Stimulated activated CD4-positive, alpha-beta T cell treated with anti-CD3 and anti-CD28 coated beads, Interleukin-4, amount 100 ng/mL, for 4 hours (primary cell): ENCODE measurements around the gene ORAI3.
A peak's percentile ranks its signal among the peaks of the same experiment; 100 is the strongest.
"Not testable (repeated sequence)": the region's sequence is repeated elsewhere in the genome, so short reads cannot be mapped to it uniquely, and the experiment has no call there.

Experiments
- DNase-seq, 2 experiments: peaks; one replicate each; pipeline ENCODE4 v3.0.0-alpha.2; 2020

Gene ORAI3

DNA sequence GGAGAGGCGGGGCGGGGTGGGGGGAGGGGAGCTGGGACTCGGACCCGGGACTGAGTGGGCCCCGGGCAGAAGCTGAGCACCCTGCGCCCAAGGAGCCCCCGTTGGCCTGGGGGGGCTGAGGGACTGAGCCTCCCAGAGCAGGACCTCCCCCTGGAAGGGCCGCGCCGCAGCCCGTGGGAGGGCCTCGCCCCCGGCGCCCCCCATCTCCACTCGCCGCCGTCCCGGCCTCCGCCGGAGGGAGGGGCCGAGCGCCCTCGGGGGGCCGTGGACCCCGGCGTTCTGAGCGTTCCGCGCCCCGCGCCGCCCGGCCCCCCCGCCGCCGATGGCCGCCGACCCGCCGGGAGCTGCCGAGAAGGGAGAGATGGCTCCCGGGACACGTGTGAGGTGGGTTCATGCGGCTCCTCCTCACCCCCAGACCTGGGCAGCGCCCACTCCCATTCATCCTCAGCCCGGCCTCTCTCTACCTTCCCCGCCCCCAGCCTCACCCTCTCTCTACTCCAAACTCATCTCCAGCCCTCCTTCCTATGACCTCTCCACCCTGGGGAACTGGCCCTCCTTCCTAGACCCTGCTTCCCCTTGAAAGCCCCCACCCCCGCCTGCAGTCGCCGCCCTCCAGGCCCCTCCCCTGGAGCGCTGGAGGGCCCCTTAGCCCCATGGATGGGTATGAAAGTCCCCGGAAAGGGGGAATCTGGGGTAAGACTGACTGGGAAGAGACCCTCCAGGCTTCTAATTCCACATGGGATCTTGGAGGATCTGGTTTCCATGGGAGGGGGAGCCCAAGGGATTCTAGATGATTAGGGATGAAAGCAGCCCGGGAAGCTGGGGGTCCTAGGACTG lies 24.6 kb upstream of the ORAI3 start:
- DNase-seq, result peak in 1 of 2 experiments; percentile 16

DNA sequence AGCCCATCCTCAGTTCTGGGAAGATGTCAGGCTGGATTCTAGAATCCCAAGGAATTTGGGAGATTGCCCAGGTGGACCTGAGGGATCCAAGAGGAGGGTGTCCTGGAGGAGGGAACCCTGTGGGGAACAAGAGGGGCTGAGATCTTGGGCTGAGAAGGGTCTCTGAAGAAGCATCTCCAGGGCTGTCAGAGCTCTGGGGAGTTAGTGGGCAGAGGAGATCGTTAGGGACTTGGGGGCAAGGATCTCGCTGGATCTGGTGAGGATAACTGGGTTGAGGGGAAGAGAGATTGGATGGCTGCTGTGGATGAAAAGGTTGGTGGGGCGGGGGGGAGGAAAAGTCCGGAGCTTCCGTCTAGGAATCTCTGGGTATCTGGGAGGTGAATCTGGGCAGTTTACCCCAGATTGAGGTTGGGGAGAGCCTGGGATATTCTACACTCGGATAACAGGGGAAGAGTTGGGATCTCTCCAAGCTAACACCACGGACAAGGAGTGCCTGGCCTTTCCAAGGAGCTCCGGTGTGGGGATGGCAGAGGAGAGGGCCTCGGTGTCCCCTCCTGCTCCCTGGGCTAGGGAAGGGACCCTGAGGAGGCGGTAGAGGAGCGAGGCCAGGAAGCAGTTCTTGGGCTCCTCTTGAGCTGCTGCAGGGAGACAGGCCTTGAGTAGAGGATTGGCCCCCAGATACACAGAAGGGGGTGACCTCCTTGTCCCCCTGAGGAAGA lies 23.8 kb upstream of the ORAI3 start:
- DNase-seq, result no peak

DNA sequence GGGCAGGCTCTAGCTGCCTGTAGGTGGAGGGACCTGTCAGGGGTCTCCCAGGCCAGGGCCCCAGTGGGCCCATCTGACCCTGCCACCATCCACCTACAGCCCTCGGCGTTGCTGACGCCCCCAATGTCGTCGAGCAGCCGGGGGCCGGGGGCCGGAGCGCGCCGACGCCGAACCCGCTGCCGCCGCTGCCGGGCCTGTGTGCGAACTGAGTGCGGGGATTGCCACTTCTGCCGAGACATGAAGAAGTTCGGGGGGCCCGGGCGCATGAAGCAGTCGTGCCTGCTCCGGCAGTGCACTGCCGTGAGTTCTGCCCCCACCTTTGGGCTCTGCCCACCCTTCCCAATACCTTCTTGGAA lies 23.3 kb upstream of the ORAI3 start:
- DNase-seq, result no peak

DNA sequence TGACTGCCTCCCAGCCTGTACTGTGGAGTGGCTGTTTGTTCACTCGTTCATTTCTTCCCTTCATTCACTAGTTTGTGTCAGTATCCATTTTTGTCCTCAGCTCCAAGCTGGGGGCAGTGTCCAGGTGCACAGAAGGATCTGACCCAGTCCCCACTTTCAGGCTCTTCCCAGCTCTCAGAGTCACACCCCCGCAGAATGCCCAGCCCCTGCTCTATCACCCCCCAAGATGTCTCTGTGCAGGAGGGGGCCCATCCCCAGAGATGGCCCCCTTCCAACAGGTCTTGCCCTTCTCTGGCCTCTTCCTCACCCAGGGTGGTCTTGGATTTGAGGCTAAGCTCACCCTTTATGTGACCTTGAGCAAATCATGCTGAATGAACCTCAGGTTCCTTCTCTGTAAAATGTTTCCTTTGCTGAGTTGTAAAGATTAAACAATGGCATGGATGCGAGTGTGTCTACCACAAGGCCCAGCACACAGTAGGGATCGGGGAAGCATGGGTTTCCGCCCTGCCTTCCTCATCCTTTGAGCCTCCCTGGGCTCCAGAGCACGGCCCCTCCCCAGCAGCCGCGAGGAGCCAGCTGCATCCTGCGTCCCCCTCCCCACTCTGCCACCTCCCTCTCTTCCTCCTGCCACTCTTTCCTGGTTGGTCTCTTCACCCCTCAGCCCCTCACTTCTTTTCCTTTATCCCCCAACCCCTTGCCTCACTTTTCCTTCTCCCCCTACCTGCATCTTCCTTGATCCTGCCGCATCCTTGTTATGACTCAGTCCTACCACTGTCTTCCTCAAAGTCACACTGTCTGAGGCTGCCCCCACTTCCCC lies 22.7 kb upstream of the ORAI3 start:
- DNase-seq, result no peak

DNA sequence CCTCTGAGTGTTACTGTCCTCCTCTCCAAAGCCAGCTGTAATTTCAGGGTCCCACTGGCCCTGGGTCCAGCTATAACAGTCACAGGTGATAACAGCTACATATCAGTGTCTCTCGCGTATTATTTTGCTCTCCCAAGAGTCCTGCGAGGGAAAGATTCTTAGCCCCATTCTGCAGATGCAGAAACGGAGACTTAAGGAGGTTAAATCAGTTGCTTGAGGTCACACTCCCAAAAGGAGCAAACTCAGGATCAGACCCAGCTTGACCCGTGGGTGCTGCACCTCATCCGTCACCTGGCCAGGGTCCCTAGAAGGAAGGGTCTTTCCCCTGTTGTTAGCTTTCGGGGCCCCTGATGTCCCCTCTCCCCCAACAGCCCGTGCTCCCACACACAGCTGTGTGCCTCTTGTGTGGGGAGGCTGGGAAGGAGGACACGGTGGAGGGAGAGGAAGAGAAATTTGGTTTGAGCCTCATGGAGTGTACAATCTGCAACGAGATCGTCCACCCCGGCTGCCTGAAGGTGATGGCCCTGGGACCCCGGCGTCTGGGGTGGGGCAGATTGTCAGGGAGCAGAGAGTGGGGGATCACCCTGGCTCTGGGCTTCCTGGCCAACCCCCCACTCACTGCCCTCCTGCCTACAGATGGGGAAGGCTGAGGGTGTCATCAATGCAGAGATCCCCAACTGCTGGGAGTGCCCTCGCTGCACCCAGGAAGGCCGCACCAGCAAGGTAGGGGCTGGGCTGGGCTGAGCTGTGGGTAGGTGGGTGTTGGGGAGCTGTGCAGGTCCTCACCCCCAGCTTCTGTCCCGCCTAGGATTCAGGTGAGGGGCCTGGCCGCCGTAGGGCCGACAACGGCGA lies 21.7 kb upstream of the ORAI3 start:
- no peak for DNase-seq

DNA sequence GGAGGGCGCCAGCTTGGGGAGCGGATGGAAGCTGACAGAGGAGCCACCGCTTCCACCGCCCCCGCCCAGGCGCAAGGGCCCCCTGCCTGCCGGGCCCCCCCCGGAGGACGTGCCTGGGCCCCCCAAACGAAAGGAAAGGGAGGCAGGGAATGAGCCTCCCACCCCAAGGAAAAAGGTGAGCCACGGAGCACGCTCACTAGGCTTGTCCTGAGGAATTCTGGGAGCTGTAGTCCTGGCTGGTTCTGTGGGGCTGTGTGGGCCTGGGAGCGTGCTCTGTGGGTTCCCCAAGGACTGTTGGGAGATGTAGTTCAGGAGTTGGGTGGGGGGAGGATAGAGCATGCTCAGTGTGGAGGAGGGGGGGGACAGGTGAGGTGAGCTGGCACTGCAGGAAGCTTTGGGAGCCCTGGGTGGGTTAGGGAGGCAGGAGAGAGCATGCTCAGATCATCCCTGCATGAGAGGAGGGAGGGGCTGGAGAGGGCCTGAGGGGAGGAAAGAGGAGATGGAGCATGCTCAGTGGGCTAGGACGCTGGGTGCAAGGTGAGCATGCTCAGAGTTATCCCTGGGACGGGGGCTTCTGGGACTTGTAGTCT lies 21.0 kb upstream of the ORAI3 start:
- peak; percentile 40 to 44 for DNase-seq

DNA sequence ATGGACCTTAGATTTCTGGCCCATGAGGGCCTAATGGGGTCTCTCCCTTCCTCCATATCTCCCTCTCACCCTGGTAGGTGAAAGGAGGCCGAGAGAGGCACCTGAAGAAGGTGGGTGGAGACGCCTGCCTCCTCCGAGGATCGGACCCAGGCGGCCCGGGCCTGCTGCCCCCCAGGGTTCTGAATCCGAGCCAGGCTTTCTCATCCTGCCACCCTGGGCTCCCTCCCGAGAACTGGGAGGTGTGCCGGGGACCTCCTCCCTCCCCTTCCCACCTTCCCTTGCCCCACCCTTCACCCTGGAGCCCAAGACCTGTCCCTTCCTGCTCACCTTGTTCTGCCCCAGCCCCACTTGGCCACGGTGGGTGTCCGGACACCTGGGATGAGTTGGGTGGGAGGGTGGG lies 20.5 kb upstream of the ORAI3 start:
- DNase-seq, result no peak

DNA sequence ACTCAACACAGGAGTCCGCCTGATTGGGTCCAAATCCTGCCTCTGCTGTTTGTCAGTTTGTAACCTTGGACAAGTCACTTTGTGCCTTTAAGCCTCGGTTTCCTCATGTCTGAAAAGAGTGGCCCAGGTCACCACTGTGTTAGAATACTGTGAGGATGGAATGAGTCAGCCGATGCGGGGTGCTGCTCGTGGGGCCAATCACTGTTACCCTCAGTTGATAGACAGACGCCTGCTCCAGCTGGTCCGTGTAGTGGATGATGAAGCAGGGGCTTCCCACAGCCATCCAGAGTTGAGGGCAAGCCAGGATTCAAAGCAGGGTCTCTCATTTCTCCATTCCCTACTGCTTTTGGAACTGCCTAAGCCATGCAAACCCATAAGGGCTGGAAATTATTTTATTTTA lies 19.7 kb upstream of the ORAI3 start:
- DNase-seq, result no peak

DNA sequence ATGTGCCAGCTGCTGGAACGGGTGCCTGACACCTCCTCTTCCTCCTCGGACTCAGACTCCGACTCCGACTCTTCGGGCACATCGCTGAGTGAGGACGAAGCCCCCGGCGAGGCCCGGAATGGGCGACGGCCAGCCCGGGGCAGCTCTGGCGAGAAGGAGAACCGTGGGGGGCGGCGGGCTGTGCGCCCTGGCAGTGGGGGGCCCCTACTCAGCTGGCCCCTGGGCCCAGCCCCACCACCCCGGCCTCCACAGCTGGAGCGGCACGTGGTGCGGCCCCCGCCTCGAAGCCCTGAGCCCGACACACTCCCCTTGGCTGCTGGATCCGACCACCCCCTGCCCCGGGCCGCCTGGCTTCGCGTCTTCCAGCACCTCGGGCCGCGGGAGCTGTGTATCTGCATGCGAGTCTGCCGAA lies 18.7 kb upstream of the ORAI3 start:
- DNase-seq, result no peak

DNA sequence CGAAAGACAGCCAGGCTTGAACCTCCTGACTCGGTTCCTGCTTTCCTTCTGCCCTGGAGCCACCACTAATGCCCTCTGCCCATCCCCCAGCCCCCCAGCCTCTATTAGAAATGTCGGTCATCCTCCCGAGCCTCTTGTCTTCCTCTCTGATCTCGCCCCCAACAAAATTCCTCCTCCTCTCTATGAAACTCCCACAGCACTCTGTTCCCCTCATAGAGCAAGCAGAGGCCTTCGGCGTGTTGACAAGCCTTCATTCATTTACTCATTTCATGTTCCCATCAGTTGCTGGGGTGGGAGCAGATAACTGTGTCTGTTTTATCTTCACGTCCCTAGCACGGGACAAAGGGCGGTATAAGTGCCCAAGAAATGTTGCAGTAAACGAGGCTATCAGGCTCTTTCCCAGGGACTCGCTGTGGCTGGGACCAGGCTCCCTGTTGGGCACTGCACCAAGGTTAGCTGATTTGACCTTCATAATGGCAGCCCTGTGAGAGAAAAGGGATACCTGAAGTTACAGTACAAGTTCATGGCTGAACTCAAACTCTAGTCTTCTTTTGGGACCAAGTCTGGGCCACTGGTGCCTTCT lies 17.7 kb upstream of the ORAI3 start:
- DNase-seq, result no peak

DNA sequence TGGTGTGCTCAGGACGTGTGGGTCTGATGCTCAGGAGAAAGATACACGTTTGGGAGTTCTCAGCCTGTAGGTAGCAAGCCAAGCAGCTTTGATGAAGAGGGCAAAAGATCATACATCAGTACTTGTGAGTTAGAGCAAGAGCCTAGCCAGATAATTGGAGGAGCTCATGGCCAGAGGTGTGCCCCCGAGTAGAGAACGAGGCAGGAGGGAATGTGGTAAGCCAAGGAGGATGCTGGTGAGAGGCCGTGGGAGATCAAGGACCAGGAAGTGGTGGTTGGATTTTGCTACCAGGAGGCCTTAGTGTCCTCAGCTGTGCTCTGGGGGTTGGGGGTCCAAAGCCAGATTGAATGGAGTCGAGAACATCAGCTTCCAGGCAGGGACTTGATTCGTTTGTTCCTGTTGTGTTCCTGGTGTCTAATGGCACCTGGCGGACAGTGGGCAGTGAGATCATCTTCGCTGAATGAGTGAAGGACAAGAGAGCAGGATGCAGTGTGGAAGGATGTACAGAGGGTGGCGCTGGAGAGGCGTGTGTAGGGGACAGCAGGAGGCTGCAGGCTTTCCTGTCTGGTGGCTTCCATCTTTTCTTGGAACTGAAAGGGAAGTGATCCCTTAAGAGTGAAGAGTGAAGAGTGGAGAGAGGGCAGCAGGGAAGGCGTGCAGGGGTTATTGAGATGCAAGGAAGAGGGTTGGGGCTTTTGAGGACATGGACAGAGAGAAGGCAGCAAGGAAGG lies 13.9 kb upstream of the ORAI3 start:
- no peak for DNase-seq

DNA sequence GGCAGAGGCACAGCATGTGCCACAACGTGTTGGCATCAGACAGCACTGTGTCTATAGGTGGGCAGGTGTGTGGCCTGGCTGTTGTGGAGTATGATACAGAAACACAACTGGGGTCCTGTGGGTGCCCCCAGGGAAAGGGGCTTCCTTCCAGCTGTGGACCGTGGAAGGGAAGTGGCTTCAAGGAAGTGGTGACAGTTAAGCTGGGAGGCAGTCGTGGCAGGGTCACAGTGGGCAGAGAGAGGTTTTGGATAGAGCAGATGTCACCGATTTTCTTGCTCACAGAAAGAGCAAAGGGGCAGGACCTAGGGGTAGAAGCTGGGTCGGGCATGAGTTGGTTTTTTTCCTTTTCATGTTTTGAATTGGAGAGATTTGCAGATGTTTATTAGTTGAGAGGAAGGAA lies 11.2 kb upstream of the ORAI3 start:
- DNase-seq, result no peak

DNA sequence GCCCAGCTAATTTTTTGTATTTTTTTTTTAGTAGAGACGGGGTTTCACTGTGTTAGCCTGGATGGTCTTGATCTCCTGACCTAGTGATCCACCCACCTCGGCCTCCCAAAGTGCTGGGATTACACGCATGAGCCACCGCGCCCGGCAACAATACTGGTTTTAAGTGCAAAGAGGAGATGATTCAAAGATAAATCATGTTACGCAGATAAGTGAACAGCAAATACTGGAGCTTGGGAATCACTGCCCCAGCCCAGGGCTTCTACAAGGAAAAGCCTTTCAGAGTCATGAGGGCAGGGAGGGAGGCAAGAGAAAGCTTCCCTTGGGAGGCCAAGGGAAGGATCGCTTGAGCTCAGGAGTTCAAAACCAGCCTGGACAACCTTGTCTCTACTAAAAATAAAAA lies 9.3 kb upstream of the ORAI3 start:
- DNase-seq, result not testable (repeated sequence)

DNA sequence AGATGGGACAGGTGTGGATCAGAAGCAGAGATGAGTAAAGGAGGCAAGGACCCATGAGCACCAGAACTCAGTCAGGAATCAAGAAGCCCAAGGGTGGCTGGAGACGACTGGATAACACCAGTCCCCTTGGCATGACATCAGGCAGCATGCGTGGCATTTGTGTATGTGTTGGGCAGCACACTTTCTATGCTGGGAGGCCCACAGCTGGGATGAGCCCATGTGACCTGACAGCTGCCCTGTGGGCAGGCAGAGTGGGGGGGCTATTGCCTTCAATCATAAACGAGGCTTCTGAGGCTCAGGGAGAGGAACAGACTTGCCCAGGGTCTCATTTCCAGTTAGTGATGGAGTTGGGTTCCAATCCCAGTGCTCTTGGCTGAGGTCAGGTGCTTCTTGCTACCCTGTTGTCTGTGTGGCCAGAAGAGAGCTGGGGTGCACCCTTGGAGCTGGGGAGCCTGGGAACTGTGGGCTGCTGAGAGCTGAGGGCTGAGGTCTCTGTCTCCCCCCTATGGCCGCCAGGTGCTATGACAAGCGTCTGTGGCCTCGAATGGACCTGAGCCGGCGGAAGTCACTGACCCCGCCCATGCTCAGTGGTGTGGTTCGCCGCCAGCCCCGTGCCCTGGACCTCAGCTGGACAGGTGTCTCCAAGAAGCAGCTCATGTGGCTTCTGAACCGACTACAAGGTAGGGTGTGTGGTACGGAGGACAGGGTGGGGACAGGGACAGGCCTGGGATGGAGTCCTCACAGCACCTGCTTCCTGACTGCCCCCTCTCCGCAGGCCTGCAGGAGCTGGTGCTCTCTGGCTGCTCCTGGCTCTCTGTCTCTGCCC lies 7.1 kb upstream of the ORAI3 start:
- peak; percentile 53 to 54 for DNase-seq

DNA sequence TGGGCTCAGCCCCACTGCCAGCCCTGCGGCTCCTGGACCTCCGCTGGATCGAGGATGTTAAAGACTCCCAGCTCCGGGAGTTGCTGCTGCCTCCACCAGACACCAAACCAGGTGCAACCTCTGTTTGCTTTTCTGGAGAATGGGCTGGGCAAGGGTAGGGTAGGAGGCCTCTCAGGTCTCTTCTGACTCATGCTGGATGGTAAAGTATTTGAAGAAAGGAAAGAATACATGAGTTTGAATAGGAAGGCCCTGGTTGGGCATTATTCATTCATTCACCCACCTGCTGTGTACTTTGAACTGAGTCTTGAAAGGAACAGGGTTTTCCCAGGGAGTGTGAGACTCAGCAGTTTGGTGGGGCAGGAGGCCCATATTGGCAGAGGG lies 6.5 kb upstream of the ORAI3 start:
- no peak for DNase-seq

DNA sequence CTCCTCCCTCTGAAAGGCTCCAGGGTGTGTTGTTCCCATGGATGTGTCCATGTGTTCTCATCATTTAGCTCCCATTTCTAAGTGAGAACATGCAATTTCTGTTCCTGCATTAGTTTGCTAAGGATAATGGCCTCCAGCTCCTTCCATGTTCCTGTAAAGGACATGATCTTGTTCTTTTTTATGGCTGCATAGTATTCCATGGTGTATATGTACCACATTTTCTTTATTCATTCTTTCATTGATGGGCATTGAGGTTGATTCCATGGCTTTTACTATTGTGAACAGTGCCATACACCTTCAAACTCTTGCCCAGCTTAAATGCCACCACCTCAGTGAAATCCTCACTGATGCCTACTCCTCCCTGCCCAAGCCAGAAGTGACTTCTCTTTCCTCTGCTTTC lies 4.5 kb upstream of the ORAI3 start:
- no peak for DNase-seq

DNA sequence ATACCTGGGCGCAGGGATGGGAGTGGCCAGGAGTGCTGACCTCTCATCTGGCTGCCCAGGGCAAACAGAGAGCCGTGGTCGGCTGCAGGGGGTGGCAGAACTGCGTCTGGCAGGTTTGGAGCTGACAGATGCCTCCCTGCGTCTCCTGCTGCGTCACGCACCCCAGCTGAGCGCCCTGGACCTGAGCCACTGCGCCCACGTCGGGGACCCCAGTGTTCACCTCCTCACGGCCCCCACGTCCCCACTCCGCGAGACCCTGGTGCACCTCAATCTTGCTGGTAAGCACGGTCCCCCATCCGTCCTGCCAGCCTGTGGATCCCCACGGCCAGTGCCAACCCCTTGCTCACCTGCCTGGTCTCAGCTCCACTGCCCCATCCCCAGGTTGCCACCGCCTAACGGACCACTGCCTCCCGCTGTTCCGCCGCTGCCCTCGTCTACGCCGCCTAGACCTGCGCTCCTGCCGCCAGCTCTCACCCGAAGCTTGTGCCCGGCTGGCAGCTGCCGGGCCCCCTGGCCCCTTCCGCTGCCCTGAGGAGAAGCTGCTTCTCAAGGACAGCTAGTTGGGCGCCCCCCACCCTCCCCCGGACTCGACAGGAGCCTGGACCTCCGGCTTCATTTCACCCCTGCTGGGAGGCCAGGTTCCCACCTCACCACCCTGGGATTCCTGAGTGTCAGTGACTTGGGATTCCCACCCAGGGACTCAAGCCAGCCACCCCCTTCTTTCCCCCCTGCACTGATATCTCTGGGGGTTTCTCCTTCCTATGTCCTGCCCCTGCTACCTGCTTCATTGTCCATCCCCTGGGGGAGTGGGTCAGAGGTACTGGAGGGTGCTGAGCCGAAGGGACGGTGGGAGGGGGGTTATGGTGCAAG lies 2.0 kb upstream of the ORAI3 start:
- no peak for DNase-seq

DNA sequence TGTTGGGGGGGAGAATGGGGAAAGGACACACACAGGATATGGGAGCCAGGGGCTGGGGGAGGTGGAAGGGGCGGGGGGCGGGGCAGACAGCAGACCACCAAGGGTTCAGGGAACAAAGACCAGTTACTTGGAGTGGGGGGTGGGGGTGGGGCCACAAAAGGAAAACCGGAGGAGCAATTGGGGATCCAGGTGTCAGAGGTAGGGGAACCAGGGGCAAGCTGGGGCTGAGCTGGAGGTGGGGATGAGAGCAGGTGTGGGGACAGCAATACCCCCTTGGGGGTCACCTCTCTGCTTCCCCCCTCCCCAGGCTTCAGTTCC lies 1.4 kb upstream of the ORAI3 start:
- no peak for DNase-seq

DNA sequence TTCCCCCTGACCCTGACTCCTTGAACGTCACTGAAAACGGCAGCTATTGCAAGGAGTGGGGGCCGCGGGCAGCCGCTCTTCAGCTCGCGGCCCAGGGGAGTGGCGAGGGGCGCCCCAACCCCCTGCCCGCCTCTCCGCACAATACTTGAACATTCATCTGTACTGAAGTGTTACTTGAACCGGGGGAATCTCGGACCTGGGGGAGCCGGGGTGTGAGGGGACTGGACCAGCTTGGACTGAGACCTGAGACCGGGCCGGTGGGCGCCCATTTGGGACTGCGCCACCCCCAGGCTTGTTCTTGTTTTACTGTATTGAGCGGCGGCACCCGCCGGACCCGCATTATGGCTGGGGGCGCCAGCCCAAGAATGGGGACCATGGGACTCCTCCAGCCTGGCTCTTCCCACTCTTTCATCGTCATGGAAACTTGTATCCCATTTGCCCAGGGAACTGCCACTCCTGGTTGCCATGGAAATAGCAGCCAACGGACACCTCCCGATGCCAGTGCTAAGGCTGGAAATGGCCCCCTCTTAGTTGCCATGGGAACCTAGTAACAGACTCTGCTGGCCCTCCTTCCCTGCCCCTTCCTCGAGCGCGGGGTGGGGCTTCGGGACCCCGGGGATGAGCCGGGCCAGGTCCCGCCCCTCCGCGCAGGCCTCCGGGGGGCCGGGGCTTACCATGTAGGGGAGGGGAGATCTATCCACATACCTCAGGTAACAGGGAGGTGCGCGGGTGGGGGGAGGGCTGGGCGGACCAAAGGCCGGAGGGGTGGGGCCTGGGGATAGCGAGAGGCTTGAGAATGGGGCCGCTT lies 805 bp upstream of the ORAI3 start:
- DNase-seq, result no peak
